ENCODE data around the gene ITFG1. TPM values are rescaled to one million over a fixed set of nuclear protein-coding genes. Genes with fewer than 3 reads are reported as not detected.

The ITFG1 gene
- total and polyA plus RNA-seq, 2 of the 13 experiments (the other 11 are each of a cell fraction or from before 2014, with no cell fraction given): 74.5 to 150 TPM

DNA sequence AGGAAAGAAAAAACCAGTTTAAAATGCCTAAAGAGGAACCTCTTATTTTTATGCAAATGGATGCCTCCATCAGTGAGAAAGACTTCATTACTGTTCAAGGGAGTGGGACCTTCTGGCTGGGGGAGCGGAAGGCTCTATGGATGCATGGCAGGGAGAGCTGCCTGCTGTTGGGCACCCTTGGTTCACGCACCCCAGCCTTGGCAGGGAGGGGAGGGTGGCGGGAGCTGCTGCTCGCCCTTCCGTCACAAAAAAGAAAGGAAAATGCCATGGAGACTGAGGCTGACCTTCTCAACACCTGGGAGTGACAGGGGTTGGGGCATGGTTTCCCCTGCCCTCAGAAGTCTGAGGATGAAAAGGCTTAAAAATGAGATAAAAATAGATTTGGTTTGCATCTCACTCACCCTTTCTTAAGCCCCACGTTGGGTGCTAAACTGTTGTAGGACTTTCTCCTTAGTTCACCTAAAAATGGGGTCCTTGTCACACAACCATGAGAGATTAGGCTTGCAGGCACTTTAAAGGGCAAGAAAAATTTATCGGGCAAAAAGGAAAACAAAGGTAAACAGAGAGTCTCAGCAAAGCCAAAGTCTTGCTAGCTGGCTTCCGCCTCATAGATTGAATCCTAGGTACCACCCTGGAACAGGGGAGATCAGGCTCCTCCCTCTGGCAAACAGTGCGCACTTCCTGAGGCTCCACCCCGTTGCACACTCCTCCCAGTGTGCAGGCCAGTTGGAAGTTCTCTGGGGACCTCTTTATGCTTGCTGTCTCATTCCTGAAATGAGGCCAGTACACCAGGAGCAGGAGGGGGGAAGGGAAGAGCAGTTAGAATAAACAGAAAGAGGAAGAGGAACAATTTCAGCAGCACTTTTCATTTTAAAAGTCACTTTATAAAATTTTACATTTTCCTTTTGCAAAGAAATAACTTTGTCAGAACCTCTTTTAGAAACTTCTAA is 31.8 kb upstream of the ITFG1 start (continued):
- TF ChIP-seq KLF16 (CRISPR knock-in tag; IDR thresholded peaks at IDR 0.05) (peak in 1 of 2 experiments; percentile 68; a peak in 1 of 4 replicates), ZMYM3 (CRISPR knock-in tag; IDR thresholded peaks at IDR 0.05) (0 out of 2 replicates have a peak, but pooled peaks have one; percentile 35), PLRG1 (conservative IDR thresholded peaks at IDR 0.05) (no peak), ZNF451 (CRISPR knock-in tag; IDR thresholded peaks at IDR 0.05) (no peak), ZC3H4 (CRISPR knock-in tag; IDR thresholded peaks at IDR 0.05; ENCODE audit: borderline replicate concordance) (peak; percentile 48; the same call in 1 of the 2 replicates), HCFC1 (IDR thresholded peaks at IDR 0.05; ENCODE audit: low read depth, low read length) (no peak), REPIN1 (CRISPR knock-in tag; IDR thresholded peaks at IDR 0.05; ENCODE audit: borderline replicate concordance, low read depth) (no peak; the same call in 1 of the 2 replicates)
- TF ChIP-seq, protein P1, sequence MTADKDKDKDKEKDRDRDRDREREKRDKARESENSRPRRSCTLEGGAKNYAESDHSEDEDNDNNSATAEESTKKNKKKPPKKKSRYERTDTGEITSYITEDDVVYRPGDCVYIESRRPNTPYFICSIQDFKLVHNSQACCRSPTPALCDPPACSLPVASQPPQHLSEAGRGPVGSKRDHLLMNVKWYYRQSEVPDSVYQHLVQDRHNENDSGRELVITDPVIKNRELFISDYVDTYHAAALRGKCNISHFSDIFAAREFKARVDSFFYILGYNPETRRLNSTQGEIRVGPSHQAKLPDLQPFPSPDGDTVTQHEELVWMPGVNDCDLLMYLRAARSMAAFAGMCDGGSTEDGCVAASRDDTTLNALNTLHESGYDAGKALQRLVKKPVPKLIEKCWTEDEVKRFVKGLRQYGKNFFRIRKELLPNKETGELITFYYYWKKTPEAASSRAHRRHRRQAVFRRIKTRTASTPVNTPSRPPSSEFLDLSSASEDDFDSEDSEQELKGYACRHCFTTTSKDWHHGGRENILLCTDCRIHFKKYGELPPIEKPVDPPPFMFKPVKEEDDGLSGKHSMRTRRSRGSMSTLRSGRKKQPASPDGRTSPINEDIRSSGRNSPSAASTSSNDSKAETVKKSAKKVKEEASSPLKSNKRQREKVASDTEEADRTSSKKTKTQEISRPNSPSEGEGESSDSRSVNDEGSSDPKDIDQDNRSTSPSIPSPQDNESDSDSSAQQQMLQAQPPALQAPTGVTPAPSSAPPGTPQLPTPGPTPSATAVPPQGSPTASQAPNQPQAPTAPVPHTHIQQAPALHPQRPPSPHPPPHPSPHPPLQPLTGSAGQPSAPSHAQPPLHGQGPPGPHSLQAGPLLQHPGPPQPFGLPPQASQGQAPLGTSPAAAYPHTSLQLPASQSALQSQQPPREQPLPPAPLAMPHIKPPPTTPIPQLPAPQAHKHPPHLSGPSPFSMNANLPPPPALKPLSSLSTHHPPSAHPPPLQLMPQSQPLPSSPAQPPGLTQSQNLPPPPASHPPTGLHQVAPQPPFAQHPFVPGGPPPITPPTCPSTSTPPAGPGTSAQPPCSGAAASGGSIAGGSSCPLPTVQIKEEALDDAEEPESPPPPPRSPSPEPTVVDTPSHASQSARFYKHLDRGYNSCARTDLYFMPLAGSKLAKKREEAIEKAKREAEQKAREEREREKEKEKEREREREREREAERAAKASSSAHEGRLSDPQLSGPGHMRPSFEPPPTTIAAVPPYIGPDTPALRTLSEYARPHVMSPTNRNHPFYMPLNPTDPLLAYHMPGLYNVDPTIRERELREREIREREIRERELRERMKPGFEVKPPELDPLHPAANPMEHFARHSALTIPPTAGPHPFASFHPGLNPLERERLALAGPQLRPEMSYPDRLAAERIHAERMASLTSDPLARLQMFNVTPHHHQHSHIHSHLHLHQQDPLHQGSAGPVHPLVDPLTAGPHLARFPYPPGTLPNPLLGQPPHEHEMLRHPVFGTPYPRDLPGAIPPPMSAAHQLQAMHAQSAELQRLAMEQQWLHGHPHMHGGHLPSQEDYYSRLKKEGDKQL (CRISPR knock-in tag; IDR thresholded peaks at IDR 0.05; ENCODE audit: low read depth): no peak
- TF ChIP-seq, protein P2, sequence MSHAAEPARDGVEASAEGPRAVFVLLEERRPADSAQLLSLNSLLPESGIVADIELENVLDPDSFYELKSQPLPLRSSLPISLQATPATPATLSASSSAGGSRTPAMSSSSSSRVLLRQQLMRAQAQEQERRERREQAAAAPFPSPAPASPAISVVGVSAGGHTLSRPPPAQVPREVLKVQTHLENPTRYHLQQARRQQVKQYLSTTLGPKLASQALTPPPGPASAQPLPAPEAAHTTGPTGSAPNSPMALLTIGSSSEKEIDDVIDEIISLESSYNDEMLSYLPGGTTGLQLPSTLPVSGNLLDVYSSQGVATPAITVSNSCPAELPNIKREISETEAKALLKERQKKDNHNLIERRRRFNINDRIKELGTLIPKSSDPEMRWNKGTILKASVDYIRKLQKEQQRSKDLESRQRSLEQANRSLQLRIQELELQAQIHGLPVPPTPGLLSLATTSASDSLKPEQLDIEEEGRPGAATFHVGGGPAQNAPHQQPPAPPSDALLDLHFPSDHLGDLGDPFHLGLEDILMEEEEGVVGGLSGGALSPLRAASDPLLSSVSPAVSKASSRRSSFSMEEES (CRISPR knock-in tag; IDR thresholded peaks at IDR 0.05): peak; percentile 41; the same call in 1 of the 2 replicates

All from HepG2 (cell line).